HTERT RPE-1 (cell line): ENCODE results near the gene MRPL9.

ENCODE experiments used
- in situ Hi-C: fragments of 300-500 bp; cut with MboI; formaldehyde crosslinking; loops from 4 replicates; pipeline ENCODE4 v1.14.3; 2020; ENCODE audit warnings: low sequenced_read_pairs

The MRPL9 gene

DNA sequence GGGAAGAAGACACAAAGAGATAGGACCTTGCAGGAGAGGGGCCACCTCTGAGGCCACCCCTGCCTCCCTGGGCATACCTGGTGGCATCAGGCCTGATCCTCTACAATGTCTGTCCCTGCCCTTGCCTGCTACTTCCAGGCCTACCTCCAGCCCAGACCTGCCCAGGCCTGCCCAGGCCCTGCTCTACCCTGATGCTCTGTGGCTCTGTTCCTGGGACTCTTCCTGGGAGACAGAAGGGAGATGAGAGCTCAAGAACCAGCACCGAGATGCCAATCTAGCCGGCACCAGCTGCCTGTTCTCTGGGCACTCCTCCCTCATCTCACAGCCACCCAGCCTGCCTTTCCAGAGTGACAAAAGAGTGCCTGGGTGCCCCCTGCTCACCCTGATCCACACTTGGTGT is 49.4 kb downstream of the MRPL9 start:
- in situ Hi-C loops = no loop called here

DNA sequence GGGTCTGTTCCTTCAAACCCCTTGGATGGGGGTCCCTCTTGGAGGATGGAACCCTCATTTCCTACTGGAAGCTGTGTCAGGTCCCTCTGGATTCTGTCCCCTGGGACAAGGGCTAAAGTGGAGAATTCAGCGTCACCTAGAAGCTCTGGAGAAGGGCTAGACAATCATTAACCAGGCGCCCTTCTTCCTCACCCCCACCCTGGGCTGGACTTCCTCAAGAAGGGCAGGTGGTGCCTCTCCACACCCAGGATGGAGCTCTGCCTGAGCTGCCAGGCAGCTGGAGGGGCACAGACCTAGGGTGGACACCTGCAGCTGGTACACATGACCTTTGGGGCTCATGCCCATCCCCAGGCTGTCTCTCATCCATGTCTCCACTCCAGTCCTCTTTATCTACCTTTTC is 50.3 kb downstream of the MRPL9 start:
- in situ Hi-C loops = no loop called here

DNA sequence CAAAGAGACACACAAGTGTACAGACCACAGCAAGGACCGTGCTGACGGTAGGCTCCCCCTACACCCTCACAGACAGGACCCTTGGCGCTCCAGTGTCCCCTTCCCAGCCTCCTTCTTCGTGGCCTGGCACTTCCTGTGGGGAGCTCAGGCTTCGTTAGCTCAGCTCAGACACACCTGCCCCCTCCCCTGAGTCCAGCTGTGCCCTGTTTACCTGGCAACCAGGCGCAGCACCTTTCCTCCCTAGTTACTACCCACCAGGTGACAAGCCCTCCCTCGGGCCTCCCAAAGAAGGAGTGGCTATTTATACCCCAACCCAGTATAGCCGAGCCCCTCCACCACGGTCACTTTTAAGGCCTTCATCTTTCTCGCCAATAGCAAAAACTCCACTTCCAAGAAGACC is 51.3 kb downstream of the MRPL9 start:
- in situ Hi-C loops = no loop called here

DNA sequence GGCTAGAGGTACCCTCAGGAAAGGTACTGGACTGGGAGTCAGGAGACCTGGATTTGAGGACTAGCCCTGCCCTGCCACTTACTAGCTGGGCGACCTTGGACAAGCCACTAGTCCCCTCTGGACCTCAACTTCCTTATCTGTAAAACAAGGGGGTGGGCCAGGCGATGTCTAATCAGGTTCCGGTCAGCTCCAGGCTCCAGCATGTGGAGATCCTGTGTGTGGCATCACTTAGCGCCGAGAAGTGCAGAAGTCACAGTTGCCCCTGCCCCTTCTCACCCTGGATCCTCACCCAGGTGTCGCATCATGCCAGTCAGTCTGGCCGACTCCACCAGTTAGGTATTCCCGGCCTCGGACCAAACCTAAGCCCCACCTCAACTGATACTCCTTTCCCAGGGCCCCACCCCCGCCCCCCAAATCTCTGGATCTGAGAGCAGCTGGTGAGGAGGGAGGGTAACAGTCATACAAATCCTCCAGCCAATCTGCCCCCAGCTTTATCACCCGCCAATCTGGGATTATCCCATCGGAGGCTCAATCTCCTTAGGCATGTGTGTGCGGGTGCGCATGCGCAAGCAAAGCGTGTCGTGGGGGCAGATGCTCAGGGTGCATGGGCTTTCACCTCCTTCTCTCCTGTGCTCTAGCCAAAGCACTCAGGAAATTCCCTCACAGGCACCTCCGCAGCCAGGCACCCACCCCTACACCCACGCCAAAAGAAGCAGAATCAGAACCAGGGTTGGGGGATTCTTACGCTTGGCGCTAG is 52.1 kb downstream of the MRPL9 start:
- in situ Hi-C loops = no loop called here

DNA sequence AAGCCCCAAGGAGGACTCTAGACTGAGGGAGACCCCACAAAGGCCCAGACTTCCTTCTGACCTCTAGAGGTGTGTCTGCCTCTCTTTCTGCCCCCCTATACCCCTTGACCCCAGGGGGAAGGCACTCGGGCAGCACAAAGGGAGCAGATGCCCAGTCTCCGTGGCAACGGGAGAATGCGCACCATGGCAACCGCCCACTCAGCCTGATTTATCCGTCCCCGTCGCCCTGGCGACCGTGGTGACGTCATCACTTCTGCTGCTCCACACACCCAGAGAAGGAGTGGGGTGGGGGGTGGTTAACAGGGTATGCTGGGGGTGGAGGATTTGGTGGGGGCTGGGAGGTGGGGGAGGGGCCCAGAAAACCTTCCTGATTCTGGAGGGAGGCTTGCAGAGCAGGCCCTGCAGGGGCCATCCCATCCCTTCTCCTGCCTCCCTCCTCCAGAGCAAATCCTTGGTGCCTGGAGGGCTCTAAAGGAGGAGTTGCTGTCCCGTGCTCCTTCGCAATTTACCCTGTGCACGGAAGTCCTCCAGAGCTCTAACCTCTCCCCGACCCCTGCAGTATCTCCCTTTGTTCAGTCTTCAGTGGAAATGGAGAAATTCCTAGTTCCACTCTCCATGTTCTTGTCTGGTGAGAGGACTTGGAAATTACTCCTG is 53.0 kb downstream of the MRPL9 start:
- in situ Hi-C loops = no loop called here
